ENCODE data around the gene ZBTB37. TPM values are rescaled to one million over a fixed set of nuclear protein-coding genes. Genes with fewer than 3 reads are reported as not detected.
"Not testable (repeated sequence)": the region's sequence is repeated elsewhere in the genome, so short reads cannot be mapped to it uniquely, and the experiment has no call there.

Gene ZBTB37
- total and polyA plus RNA-seq, 9 of the 15 experiments (the other 6 are each of a cell fraction or from before 2014, with no cell fraction given) = 1.3 to 13.9 (median 5.4) TPM

GRCh38 chr1:173862146-173862768 is 5.9 kb upstream of the ZBTB37 start (continued):
- TF ChIP-seq, protein P1, sequence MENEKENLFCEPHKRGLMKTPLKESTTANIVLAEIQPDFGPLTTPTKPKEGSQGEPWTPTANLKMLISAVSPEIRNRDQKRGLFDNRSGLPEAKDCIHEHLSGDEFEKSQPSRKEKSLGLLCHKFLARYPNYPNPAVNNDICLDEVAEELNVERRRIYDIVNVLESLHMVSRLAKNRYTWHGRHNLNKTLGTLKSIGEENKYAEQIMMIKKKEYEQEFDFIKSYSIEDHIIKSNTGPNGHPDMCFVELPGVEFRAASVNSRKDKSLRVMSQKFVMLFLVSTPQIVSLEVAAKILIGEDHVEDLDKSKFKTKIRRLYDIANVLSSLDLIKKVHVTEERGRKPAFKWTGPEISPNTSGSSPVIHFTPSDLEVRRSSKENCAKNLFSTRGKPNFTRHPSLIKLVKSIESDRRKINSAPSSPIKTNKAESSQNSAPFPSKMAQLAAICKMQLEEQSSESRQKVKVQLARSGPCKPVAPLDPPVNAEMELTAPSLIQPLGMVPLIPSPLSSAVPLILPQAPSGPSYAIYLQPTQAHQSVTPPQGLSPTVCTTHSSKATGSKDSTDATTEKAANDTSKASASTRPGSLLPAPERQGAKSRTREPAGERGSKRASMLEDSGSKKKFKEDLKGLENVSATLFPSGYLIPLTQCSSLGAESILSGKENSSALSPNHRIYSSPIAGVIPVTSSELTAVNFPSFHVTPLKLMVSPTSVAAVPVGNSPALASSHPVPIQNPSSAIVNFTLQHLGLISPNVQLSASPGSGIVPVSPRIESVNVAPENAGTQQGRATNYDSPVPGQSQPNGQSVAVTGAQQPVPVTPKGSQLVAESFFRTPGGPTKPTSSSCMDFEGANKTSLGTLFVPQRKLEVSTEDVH (IDR thresholded peaks at IDR 0.05; ENCODE audit: low read depth, partially characterized antibody) = peak; percentile 72
- TF ChIP-seq MYNN (IDR thresholded peaks at IDR 0.05) (peak; percentile 79), POLR2AphosphoS5 (IDR thresholded peaks at IDR 0.05; ENCODE audit: control insufficient read depth, insufficient read depth, low read depth, low read length) (peak; percentile 68), ZNF77 (CRISPR knock-in tag; IDR thresholded peaks at IDR 0.05) (peak; percentile 69; the same call in 1 of the 2 replicates), POLR2H (tag; IDR thresholded peaks at IDR 0.05; ENCODE audit: low read depth) (0 out of 2 replicates have a peak, but pooled peaks have one; percentile 2), HEY1 (CRISPR knock-in tag; IDR thresholded peaks at IDR 0.05; ENCODE audit: borderline replicate concordance) (0 out of 2 replicates have a peak, but pooled peaks have one; percentile 28), NONO (IDR thresholded peaks at IDR 0.05; ENCODE audit: low read depth in 2 of 2, low read length in 1 of 2) (0 out of 4 replicates have a peak, but pooled peaks of 1 of the 2 experiments have one; percentile 2), E2F1 (CRISPR knock-in tag; IDR thresholded peaks at IDR 0.05) (peak; percentile 24; the same call in 1 of the 2 replicates), ZNF57 (CRISPR knock-in tag; IDR thresholded peaks at IDR 0.05) (0 out of 2 replicates have a peak, but pooled peaks have one; percentile 66), EWSR1 (IDR thresholded peaks at IDR 0.05; ENCODE audit: borderline replicate concordance, low read depth, partially characterized antibody) (peak; percentile 88), HNRNPUL1 (IDR thresholded peaks at IDR 0.05; ENCODE audit: low read length) (peak; percentile 75; the same call in 1 of the 2 replicates), ZNF551 (CRISPR knock-in tag; IDR thresholded peaks at IDR 0.05) (0 out of 2 replicates have a peak, but pooled peaks have one; percentile 38), MAZ (CRISPR knock-in tag; conservative IDR thresholded peaks at IDR 0.05 in 1 of 2, IDR thresholded peaks at IDR 0.05 in 1 of 2) (peak in 1 of 2 experiments; percentile 25; a peak in 1 of 4 replicates), NR2C2 (CRISPR knock-in tag; IDR thresholded peaks at IDR 0.05) (0 out of 2 replicates have a peak, but pooled peaks have one; percentile 20), ILF3 (IDR thresholded peaks at IDR 0.05; ENCODE audit: borderline replicate concordance) (peak; percentile 86; the same call in 1 of the 2 replicates), KLF13 (tag; IDR thresholded peaks at IDR 0.05; ENCODE audit: borderline replicate concordance, low read depth) (peak; percentile 18; the same call in 1 of the 2 replicates)
- not testable (repeated sequence) for TF ChIP-seq MYNN (CRISPR knock-in tag; IDR thresholded peaks at IDR 0.05); NR2C2 (tag; IDR thresholded peaks at IDR 0.05)
- TF ChIP-seq, protein P2, sequence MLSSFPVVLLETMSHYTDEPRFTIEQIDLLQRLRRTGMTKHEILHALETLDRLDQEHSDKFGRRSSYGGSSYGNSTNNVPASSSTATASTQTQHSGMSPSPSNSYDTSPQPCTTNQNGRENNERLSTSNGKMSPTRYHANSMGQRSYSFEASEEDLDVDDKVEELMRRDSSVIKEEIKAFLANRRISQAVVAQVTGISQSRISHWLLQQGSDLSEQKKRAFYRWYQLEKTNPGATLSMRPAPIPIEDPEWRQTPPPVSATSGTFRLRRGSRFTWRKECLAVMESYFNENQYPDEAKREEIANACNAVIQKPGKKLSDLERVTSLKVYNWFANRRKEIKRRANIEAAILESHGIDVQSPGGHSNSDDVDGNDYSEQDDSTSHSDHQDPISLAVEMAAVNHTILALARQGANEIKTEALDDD (IDR thresholded peaks at IDR 0.05) = peak; percentile 4; the same call in 1 of the 2 replicates
- TF ChIP-seq, protein P3, sequence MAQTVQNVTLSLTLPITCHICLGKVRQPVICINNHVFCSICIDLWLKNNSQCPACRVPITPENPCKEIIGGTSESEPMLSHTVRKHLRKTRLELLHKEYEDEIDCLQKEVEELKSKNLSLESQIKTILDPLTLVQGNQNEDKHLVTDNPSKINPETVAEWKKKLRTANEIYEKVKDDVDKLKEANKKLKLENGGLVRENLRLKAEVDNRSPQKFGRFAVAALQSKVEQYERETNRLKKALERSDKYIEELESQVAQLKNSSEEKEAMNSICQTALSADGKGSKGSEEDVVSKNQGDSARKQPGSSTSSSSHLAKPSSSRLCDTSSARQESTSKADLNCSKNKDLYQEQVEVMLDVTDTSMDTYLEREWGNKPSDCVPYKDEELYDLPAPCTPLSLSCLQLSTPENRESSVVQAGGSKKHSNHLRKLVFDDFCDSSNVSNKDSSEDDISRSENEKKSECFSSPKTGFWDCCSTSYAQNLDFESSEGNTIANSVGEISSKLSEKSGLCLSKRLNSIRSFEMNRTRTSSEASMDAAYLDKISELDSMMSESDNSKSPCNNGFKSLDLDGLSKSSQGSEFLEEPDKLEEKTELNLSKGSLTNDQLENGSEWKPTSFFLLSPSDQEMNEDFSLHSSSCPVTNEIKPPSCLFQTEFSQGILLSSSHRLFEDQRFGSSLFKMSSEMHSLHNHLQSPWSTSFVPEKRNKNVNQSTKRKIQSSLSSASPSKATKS (CRISPR knock-in tag; IDR thresholded peaks at IDR 0.05) = 0 out of 2 replicates have a peak, but pooled peaks have one; percentile 7

All from K562 (cell line).